IPS-NIHi11 (cell line): ENCODE data around the gene WDR75.

Experiments
- DNase-seq: peaks from one replicate; pipeline ENCODE4 v3.0.0; 2012; ENCODE audit warnings: mixed read lengths, low spot score

WDR75 gene

GRCh38 chr2:189500456-189501160 lies 59.3 kb downstream of the WDR75 start:
- DNase-seq: no peak

GRCh38 chr2:189501487-189501886 lies 60.2 kb downstream of the WDR75 start:
- no peak for DNase-seq

DNA sequence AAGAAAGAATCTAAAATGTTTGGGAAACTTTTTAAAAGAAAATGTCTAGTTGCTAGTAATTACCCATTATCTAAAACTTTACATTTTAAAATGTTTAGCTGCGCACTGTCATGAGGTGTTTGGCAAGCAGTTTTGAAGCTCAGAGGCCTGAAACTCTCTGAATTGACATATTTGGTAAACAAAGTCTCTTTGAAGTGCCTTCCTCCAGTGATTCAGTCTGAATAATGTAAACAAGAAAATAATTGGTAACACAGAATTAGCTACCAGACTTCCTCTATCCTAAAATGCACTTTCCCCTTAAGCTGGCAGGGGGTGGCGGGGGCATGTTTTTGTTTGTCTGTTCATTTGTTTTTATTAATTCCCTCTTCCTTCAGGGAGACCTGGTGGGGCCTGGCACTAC lies 61.4 kb downstream of the WDR75 start:
- no peak for DNase-seq

- no peak for DNase-seq
Measured at GRCh38 chr2:189504238-189504637, 63.0 kb downstream of the WDR75 start.

GRCh38 chr2:189505492-189505891 lies 64.2 kb downstream of the WDR75 start:
- DNase-seq: no peak

DNA sequence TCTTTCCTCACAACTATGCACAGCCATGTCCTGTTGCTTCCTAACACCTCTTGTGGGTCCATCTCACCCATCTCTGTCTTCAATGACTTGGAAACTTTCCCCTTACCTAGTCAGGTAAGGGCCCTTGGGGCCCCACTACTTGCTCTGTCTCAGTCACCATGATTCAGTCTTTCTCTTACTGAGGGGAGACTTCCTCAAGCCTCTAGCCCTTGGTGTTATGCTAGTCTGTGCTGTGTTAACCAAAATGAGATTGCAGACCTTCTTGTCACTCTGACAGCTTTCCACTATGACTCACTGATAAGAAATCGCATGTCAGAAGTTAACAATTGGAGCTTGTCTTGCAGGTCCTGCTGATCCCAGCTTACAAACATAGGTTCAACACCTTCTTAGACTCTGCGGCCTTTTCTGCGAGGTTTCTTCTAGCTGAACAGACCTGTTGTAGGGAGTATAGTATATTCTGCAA lies 65.3 kb downstream of the WDR75 start:
- DNase-seq: no peak

- no peak for DNase-seq
Measured at GRCh38 chr2:189511210-189511959, 70.1 kb downstream of the WDR75 start.

DNA sequence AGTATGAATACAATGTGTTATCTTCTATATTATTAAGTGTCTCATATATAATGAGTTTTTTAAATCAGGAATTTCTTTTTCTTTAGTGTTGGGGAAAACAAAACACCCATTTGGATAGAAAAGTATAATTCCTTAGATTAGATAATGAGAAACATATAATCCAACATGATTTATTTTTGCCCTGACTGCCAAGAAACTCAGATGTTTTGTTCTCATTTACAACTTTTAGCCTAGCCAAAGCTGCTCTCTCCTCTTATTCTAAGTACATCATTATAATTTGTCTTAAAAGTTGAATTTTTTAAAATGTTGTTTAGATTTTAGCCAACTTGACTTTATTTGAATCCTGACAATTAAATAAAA lies 70.7 kb downstream of the WDR75 start:
- no peak for DNase-seq

GRCh38 chr2:189512879-189513278 lies 71.6 kb downstream of the WDR75 start:
- no peak for DNase-seq

GRCh38 chr2:189514104-189514503 lies 72.8 kb downstream of the WDR75 start:
- DNase-seq: no peak

GRCh38 chr2:189515264-189515663 lies 74.0 kb downstream of the WDR75 start:
- no peak for DNase-seq

- no peak for DNase-seq
Measured at GRCh38 chr2:189516546-189516945, 75.3 kb downstream of the WDR75 start.

DNA sequence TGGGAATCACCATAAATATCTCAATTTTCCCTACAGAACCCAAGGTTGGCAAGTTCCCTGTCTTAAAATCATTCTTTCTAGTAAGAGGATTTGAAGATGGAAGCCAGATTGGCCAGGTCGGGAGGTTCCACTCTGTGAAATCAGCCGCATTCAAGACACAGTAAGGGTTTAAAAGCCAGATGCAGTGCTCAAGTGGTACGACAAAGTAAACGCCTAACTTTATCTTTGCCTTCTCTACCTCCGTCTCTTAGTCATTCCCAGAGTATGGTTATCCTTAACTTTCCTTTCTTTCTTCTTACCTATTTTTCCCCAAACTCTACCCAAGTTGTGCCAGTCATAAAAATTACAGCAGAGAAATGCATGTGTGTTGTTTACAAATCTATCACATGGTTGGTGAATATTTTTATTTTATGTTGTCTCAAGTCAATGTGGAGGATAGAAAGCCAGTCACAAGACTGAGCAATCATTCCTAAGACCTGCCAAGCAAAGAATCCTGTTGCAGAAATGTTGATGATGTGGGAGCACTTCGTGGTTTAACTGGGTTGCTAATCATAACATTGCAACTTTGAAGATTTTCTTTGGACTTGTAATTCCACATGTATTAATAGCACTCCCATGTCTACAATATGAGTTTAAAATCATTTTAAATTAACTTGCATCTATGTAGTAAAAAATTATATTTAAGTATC lies 76.7 kb downstream of the WDR75 start:
- DNase-seq: no peak

- no peak for DNase-seq
Measured at GRCh38 chr2:189519631-189520387, 78.5 kb downstream of the WDR75 start.

- DNase-seq: no peak
Measured at GRCh38 chr2:189521699-189522434, 80.6 kb downstream of the WDR75 start.

- DNase-seq: no peak
Measured at GRCh38 chr2:189522435-189523151, 81.3 kb downstream of the WDR75 start.

DNA sequence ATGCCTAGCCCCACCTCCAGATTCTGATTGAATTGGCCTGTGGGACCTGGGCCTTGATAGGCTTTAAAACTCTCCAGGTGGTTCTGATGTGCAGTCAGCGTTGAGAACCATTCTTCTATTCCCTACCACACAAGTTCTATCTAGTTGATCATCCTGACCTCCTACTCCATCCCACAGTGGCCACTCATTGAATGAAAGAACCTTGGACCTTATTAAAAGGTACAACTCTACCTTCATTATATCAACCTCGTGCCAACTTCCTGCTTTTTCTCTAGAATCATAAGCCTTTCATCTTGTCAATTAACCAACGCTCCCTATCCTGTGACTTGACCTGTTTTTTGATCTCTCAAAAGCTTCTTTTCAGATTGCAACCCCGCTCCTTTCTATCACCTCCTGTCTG lies 83.5 kb downstream of the WDR75 start:
- DNase-seq: no peak
